K562 (cell line): ENCODE results near the gene MALAT1. TPM values are rescaled to one million over a fixed set of nuclear protein-coding genes. Genes with fewer than 3 reads are reported as not detected.
A peak's percentile ranks its signal among the peaks of the same experiment; 100 is the strongest.

ENCODE experiments used
- BDP1 ChIP-seq: IDR thresholded peaks from 3 replicates; pipeline ENCODE4 v1.6.1; 2011; ENCODE audit not compliant: insufficient read length, insufficient read depth
- BRD4 ChIP-seq: fragments of 200-600 bp; sonication (generic); IDR thresholded peaks from 2 replicates; pipeline ENCODE4 v1.6.1; 2017; ENCODE audit warnings: inconsistent platforms
- CBX1 ChIP-seq: sonication (generic); IDR thresholded peaks from 2 replicates; pipeline ENCODE4 v1.6.1; 2016; ENCODE audit warnings: antibody characterized with exemption, low read depth, mild to moderate bottlenecking
- CC2D1A ChIP-seq: fragments of 450-650 bp; IDR thresholded peaks from 2 replicates; pipeline ENCODE4 v1.6.1; 2017; ENCODE audit warnings: mild to moderate bottlenecking
- CCAR2 ChIP-seq: fragments of 200-400 bp; formaldehyde crosslinking; IDR thresholded peaks from 2 replicates; pipeline ENCODE4 v1.6.1; 2017; ENCODE audit warnings: mild to moderate bottlenecking, low read depth, low read length
- CEBPB ChIP-seq: fragments of 450-650 bp; IDR thresholded peaks from 2 replicates; pipeline ENCODE4 v1.6.1; 2016; ENCODE audit warnings: missing genetic modification characterization, missing compliant biosample characterization
- CHD4 ChIP-seq: fragments of 200-600 bp; sonication (generic); IDR thresholded peaks from 3 replicates; pipeline ENCODE4 v1.6.1; 2012; ENCODE audit warnings: low read depth, mild to moderate bottlenecking, mixed read lengths, low read length, inconsistent platforms; ENCODE audit not compliant: insufficient read depth, insufficient replicate concordance, poor library complexity, severe bottlenecking
- HCFC1 ChIP-seq: IDR thresholded peaks from 2 replicates; pipeline ENCODE4 v1.6.1; 2012; ENCODE audit warnings: low read depth, low read length, improper control_type of control experiment
- HSF4 ChIP-seq: fragments of 250-450 bp; sonication (Bioruptor Pico); IDR thresholded peaks from 2 replicates; pipeline ENCODE4 v2.1.2; 2022; ENCODE audit warnings: mild to moderate bottlenecking, moderate library complexity, borderline replicate concordance
- KDM2B ChIP-seq: fragments of 250-450 bp; sonication (Bioruptor Pico); IDR thresholded peaks from 2 replicates; pipeline ENCODE4 v1.8.0; 2021; ENCODE audit warnings: mild to moderate bottlenecking, moderate library complexity
- L3MBTL2 ChIP-seq: fragments of 450-650 bp; IDR thresholded peaks from 2 replicates; pipeline ENCODE4 v1.6.1; 2016; ENCODE audit warnings: mild to moderate bottlenecking, moderate library complexity
- NFRKB ChIP-seq: fragments of 450-650 bp; IDR thresholded peaks from 2 replicates; pipeline ENCODE4 v1.6.1; 2016; ENCODE audit warnings: low read depth
- NR4A1 ChIP-seq, 2 experiments: fragments of 250-450 bp in 1 of 2; fragments of 450-650 bp in 1 of 2; sonication (Bioruptor Pico) in 1 of 2; IDR thresholded peaks; 2 replicates each; pipeline versions ENCODE4 v1.4.0 to v1.6.1; 2016 to 2020; ENCODE audit warnings: mild to moderate bottlenecking in 2 of 2, missing compliant biosample characterization in 1 of 2, missing genetic modification characterization in 1 of 2, moderate library complexity in 1 of 2
- NRF1 ChIP-seq, 2 experiments: fragments of 450-650 bp; IDR thresholded peaks in 1 of 2; conservative IDR thresholded peaks in 1 of 2; 2 replicates each; pipeline ENCODE4 v1.6.1; 2014; ENCODE audit warnings: mild to moderate bottlenecking in 2 of 2
- RAD21 ChIP-seq, 2 experiments: fragments of 250-450 bp in 1 of 2; fragments of 450-650 bp in 1 of 2; sonication (Bioruptor Pico) in 1 of 2; formaldehyde crosslinking in 1 of 2; IDR thresholded peaks in 1 of 2; conservative IDR thresholded peaks in 1 of 2; 2 replicates each; pipeline versions ENCODE4 v1.4.0 to v1.8.0; 2020 to 2022; ENCODE audit warnings: mild to moderate bottlenecking in 2 of 2, moderate library complexity in 1 of 2
- SREBF1 ChIP-seq: fragments of 150-350 bp; IDR thresholded peaks from 2 replicates; pipeline ENCODE4 v1.6.1; 2014; ENCODE audit warnings: antibody characterized with exemption, low read depth, low read length, borderline replicate concordance
- SRSF3 ChIP-seq: fragments of 200-400 bp; formaldehyde crosslinking; IDR thresholded peaks from 2 replicates; pipeline ENCODE4 v1.6.1; 2016; ENCODE audit warnings: mild to moderate bottlenecking, low read length, moderate library complexity; ENCODE audit not compliant: insufficient read depth
- STAT6 ChIP-seq: sonication (generic); formaldehyde crosslinking; IDR thresholded peaks from 2 replicates; pipeline ENCODE4 v1.8.1; 2023; ENCODE audit warnings: mild to moderate bottlenecking, missing genetic modification reagents
- ZNF121 ChIP-seq: sonication (generic); formaldehyde crosslinking; conservative IDR thresholded peaks from 2 replicates; pipeline ENCODE4 v1.8.0; 2022; ENCODE audit warnings: missing genetic modification reagents
- ZNF408 ChIP-seq: fragments of 250-450 bp; sonication (Bioruptor Pico); IDR thresholded peaks from 2 replicates; pipeline ENCODE4 v1.4.0; 2020; ENCODE audit warnings: low read depth, mild to moderate bottlenecking, moderate library complexity
- ZNF507 ChIP-seq: conservative IDR thresholded peaks from 2 replicates; pipeline ENCODE4 v1.6.1; 2017; ENCODE audit warnings: missing genetic modification characterization, missing compliant biosample characterization
- ZNF583 ChIP-seq: fragments of 250-450 bp; sonication (Bioruptor Pico); IDR thresholded peaks from 2 replicates; pipeline ENCODE4 v1.4.0; 2020
- polyA plus RNA-seq, 8 experiments: library from polyadenylated mRNA; depleted of rRNA in 4 of 8; stranded (reverse) in 5 of 8; unstranded in 3 of 8; fragments of >200 nt; fragmentation: Nextera tagmentation in 2 of 8; fragmentation: Illumina TruSeq in 1 of 8; extraction: Ambion mirVana in 2 of 8; extraction: Trizol in 1 of 8; gene quantifications; 2 replicates each; pipeline versions ENCODE4 v1.2.1 to v1.2.3, GENCODE V29; 2011 to 2014; ENCODE audit warnings: inconsistent platforms in 1 of 8, missing spikeins in 1 of 8
- total RNA-seq, 7 experiments: library from RNA; depleted of rRNA in 6 of 7; stranded (reverse); fragments of >200 nt in 6 of 7; fragmentation: Illumina TruSeq in 2 of 7; extraction: Trizol in 2 of 7; gene quantifications; 2 replicates each; pipeline versions ENCODE4 v1.2.1 to v1.2.3, GENCODE V29; 2011 to 2021; ENCODE audit warnings: low replicate concordance in 1 of 7
- TF ChIP-seq, protein P1 (sequence below): fragments of 450-650 bp; IDR thresholded peaks from 2 replicates; pipeline ENCODE4 v1.6.1; 2016
- TF ChIP-seq, protein P2 (sequence below): sonication (generic); formaldehyde crosslinking; IDR thresholded peaks from 2 replicates; pipeline ENCODE4 v1.9.0; 2022; ENCODE audit warnings: mild to moderate bottlenecking, missing genetic modification reagents
- TF ChIP-seq, protein P3 (sequence below): fragments of 450-650 bp; formaldehyde crosslinking; IDR thresholded peaks from 2 replicates; pipeline ENCODE4 v1.4.0; 2022; ENCODE audit warnings: missing genetic modification characterization

The MALAT1 gene
- total and polyA plus RNA-seq, 9 of the 15 experiments (the other 6 are each of a cell fraction or from before 2014, with no cell fraction given), result 363 to 8,715 (median 2,351) TPM

GRCh38 chr11:65471447-65471891, 27.4 kb upstream of the MALAT1 start (continued):
- TF ChIP-seq NRF1 (conservative IDR thresholded peaks at IDR 0.05 in 1 of 2, IDR thresholded peaks at IDR 0.05 in 1 of 2) (no peak), NR4A1 (CRISPR knock-in tag; IDR thresholded peaks at IDR 0.05) (peak; percentile 23; the same call in 1 of the 2 replicates), NR4A1 (tag; IDR thresholded peaks at IDR 0.05) (no peak), BRD4 (0 out of 2 replicates have a peak, but pooled peaks have one; percentile 81), KDM2B (CRISPR knock-in tag) (no peak), HSF4 (CRISPR knock-in tag) (no peak), ZNF408 (no peak), CHD4 (no peak), STAT6 (CRISPR knock-in tag) (0 out of 2 replicates have a peak, but pooled peaks have one; percentile 7), CEBPB (no peak), ZNF583 (CRISPR knock-in tag) (0 out of 2 replicates have a peak, but pooled peaks have one; percentile 61), CC2D1A (peak; percentile 67; the same call in 1 of the 2 replicates), ZNF121 (CRISPR knock-in tag) (no peak), NFRKB (peak; percentile 77; the same call in 1 of the 2 replicates), SRSF3 (0 out of 2 replicates have a peak, but pooled peaks have one; percentile 65), ZNF507 (no peak), L3MBTL2 (no peak), BDP1 (no peak), CBX1 (no peak), CCAR2 (no peak), HCFC1 (no peak; the same call in 1 of the 2 replicates), RAD21 (CRISPR knock-in tag; conservative IDR thresholded peaks at IDR 0.05 in 1 of 2, IDR thresholded peaks at IDR 0.05 in 1 of 2) (peak; percentile 76 to 91), SREBF1 (no peak)
- TF ChIP-seq, protein P1, sequence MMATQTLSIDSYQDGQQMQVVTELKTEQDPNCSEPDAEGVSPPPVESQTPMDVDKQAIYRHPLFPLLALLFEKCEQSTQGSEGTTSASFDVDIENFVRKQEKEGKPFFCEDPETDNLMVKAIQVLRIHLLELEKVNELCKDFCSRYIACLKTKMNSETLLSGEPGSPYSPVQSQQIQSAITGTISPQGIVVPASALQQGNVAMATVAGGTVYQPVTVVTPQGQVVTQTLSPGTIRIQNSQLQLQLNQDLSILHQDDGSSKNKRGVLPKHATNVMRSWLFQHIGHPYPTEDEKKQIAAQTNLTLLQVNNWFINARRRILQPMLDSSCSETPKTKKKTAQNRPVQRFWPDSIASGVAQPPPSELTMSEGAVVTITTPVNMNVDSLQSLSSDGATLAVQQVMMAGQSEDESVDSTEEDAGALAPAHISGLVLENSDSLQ, result no peak; the same call in 1 of the 2 replicates
- TF ChIP-seq, protein P2, sequence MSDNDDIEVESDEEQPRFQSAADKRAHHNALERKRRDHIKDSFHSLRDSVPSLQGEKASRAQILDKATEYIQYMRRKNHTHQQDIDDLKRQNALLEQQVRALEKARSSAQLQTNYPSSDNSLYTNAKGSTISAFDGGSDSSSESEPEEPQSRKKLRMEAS (CRISPR knock-in tag), result 0 out of 2 replicates have a peak, but pooled peaks have one; percentile 43
- TF ChIP-seq, protein P3, sequence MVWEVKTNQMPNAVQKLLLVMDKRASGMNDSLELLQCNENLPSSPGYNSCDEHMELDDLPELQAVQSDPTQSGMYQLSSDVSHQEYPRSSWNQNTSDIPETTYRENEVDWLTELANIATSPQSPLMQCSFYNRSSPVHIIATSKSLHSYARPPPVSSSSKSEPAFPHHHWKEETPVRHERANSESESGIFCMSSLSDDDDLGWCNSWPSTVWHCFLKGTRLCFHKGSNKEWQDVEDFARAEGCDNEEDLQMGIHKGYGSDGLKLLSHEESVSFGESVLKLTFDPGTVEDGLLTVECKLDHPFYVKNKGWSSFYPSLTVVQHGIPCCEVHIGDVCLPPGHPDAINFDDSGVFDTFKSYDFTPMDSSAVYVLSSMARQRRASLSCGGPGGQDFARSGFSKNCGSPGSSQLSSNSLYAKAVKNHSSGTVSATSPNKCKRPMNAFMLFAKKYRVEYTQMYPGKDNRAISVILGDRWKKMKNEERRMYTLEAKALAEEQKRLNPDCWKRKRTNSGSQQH, result no peak
